Calu3 (cell line): ENCODE data around the gene MSANTD3. TPM values are rescaled to one million over a fixed set of nuclear protein-coding genes. Genes with fewer than 3 reads are reported as not detected.

Source experiments
- BruUV-seq: library from RNA; stranded (reverse); fragments of 400-500 nt; replicated peaks from 2 replicates; lab custom pipeline; 2021; lab: Mats Ljungman, UMichigan
- CTCF ChIA-PET: fragments of 300-600 bp; sonication (Branson Sonifier 250); formaldehyde crosslinking; loops from one replicate; lab custom pipeline; 2022; ENCODE audit warnings: antibody characterized with exemption; lab: Charles Lee
- DNase-seq: peaks from one replicate; pipeline ENCODE4 v3.0.0; 2022
- H3K27ac Mint-ChIP-seq: one replicate; pipeline ENCODE4 v1.8.0; 2022; ENCODE audit warnings: mixed read lengths; ENCODE audit not compliant: unreplicated experiment
- H3K27me3 Mint-ChIP-seq: one replicate; pipeline ENCODE4 v1.8.0; 2022; ENCODE audit warnings: mixed read lengths; ENCODE audit not compliant: unreplicated experiment
- H3K36me3 Mint-ChIP-seq: one replicate; pipeline ENCODE4 v1.8.0; 2022; ENCODE audit warnings: mild to moderate bottlenecking, moderate library complexity, mixed read lengths; ENCODE audit not compliant: insufficient read depth, unreplicated experiment
- H3K4me1 Mint-ChIP-seq: one replicate; pipeline ENCODE4 v1.8.0; 2022; ENCODE audit warnings: mild to moderate bottlenecking, low read depth, mixed read lengths; ENCODE audit not compliant: unreplicated experiment
- H3K4me3 Mint-ChIP-seq: one replicate; pipeline ENCODE4 v1.8.0; 2022; ENCODE audit warnings: mild to moderate bottlenecking, low read depth, moderate library complexity, mixed read lengths; ENCODE audit not compliant: unreplicated experiment
- H3K9me3 Mint-ChIP-seq: one replicate; pipeline ENCODE4 v1.8.0; 2022; ENCODE audit warnings: low read depth, mixed read lengths; ENCODE audit not compliant: unreplicated experiment
- intact Hi-C: fragments of 100-400 bp; cut with micrococcal nuclease; formaldehyde crosslinking; loops from one replicate; pipeline ENCODE4 v1.10.0; 2022; ENCODE audit not compliant: unreplicated experiment
- total RNA-seq: library from RNA; stranded (reverse); gene quantifications from 2 replicates; pipeline ENCODE4 v1.2.3, GENCODE V29; 2022
- TF ChIP-seq, protein P1 (sequence below): fragments of 200-600 bp; IDR thresholded peaks from one replicate; pipeline ENCODE4 v1.8.0; 2022; ENCODE audit warnings: antibody characterized with exemption; ENCODE audit not compliant: unreplicated experiment

MSANTD3 gene
- total RNA-seq, 1 experiment from 2014 or later: 23.5 TPM

DNA sequence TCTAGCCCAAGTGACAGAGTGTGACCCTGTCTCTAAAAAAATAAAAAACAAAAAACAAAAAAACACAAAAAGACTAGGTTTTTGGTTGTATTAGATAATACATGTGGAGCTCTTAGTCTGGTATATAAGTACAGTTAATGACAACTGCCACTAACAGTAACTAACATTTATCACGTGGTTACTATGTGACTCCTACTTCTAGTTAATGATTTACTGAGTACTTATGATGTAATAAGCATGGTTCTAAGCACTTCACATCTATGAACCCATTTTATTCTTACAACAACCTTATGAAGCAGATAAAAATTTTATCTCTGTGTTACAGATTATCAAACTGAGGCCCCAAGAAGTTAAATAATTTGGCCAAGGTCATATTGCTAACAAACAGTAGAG is 39.9 kb downstream of the MSANTD3 start:
- H3K27me3 Mint-ChIP-seq: no peaks in the 10 kb centered on the region
- intact Hi-C loops: no loop called here
- no TSS peak for BruUV-seq
- H3K4me3 Mint-ChIP-seq: no peak overlapping the region
- H3K27ac Mint-ChIP-seq: no peak overlapping the region
- TF ChIP-seq, protein P1, sequence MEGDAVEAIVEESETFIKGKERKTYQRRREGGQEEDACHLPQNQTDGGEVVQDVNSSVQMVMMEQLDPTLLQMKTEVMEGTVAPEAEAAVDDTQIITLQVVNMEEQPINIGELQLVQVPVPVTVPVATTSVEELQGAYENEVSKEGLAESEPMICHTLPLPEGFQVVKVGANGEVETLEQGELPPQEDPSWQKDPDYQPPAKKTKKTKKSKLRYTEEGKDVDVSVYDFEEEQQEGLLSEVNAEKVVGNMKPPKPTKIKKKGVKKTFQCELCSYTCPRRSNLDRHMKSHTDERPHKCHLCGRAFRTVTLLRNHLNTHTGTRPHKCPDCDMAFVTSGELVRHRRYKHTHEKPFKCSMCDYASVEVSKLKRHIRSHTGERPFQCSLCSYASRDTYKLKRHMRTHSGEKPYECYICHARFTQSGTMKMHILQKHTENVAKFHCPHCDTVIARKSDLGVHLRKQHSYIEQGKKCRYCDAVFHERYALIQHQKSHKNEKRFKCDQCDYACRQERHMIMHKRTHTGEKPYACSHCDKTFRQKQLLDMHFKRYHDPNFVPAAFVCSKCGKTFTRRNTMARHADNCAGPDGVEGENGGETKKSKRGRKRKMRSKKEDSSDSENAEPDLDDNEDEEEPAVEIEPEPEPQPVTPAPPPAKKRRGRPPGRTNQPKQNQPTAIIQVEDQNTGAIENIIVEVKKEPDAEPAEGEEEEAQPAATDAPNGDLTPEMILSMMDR: no peak
- no peaks in the 10 kb centered on the region for H3K4me1 Mint-ChIP-seq
- CTCF ChIA-PET: interaction anchor here (0.5 to 0.7 kb wide), 3 partner anchors 244 to 857 kb away, joined by 3 read pairs; no protein-coding TSS in a partner anchor
- no peaks in the 10 kb centered on the region for H3K9me3 Mint-ChIP-seq
- no peak for DNase-seq
- no peaks in the 10 kb centered on the region for H3K36me3 Mint-ChIP-seq

DNA sequence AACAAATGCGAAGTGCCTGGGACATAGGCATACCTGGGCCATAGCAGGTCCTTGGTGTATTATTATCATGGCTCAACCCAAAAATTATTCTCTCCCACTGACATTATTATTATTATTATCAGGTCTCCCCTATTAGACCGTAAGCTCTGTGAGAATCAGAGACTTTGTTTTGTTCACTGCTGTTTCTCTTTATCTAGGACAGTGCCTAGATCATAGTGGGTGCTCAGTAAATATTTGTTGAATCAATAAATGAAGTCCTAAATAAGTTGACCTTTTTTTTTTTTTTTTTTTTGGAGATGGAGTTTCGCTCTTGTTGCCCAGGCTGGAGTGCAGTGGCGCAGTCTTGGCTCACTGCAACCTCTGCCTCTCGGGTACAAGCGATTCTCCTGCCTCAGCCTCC is 41.1 kb downstream of the MSANTD3 start:
- intact Hi-C loops: no loop called here
- TF ChIP-seq, protein P1: no peak
- H3K27ac Mint-ChIP-seq: no peak overlapping the region
- no peaks in the 10 kb centered on the region for H3K9me3 Mint-ChIP-seq
- H3K4me1 Mint-ChIP-seq: no peaks in the 10 kb centered on the region
- no peak for DNase-seq
- no TSS peak for BruUV-seq
- H3K36me3 Mint-ChIP-seq: no peaks in the 10 kb centered on the region
- CTCF ChIA-PET: no interaction called here
- H3K4me3 Mint-ChIP-seq: no peak overlapping the region
- no peaks in the 10 kb centered on the region for H3K27me3 Mint-ChIP-seq

DNA sequence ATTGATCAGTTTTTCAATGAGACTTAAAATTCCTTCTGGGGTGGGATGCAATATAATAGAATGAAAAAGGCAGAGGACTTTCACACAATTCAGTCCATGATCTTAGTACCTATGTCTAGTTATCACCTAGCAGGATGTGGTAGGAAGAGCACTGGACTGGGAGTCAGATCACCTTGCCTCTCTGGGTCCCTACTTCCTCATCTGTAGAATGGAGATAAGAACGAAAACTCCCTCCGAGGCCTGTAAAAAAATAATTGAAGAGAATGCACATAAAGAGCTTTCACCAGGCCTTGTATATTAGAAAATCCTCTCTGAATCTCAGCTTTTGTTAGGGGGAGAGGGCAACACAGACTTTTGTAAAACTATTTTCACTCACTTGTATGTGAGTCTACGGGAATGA is 45.3 kb downstream of the MSANTD3 start:
- no TSS peak for BruUV-seq
- CTCF ChIA-PET: interaction anchor here (0.7 kb wide), 1 partner anchor 147 kb away, joined by 3 read pairs; no protein-coding TSS in a partner anchor
- intact Hi-C loops: no loop called here
- no peaks in the 10 kb centered on the region for H3K9me3 Mint-ChIP-seq
- peaks cover 11% of the 10 kb centered on the region for H3K36me3 Mint-ChIP-seq
- H3K27ac Mint-ChIP-seq: no peak overlapping the region
- no peaks in the 10 kb centered on the region for H3K27me3 Mint-ChIP-seq
- H3K4me1 Mint-ChIP-seq: peaks cover 10% of the 10 kb centered on the region
- H3K4me3 Mint-ChIP-seq: peak overlapping the region; percentile 52
- TF ChIP-seq, protein P1: no peak
- no peak for DNase-seq

DNA sequence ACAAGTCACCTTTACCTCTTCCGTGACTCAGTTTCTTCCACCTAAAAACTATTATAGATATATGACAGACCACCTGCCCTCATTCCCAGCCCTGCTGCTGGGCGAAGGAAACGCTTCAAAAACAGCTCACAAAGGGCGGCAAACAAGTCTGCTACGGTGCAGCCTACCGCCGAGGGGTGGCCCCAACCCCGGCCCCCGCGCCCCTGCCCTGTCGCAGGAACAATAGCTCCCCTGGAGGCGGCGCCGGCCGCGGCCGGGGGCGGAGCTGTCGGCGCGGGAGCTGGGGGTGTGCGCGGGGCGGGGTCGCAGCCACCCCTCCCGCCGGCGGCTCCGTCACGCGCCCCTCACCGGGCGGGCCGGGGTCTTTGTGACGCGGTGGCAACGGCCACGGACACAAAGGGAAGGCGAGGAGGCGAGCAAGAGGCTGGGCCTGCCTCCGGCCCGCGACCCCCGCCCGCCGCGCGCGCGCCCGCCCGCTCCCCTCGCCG is 45.9 kb downstream of the MSANTD3 start, which contains the start of gene TMEFF1:
TMEFF1 (plus strand) TSS at position 362 of the 488 bp plus-strand sequence. CDS start 396 bp downstream, outside the sequence.
- Mint-ChIP-seq H3K36me3 (peaks cover 11% of the 10 kb centered on the region), H3K9me3 (no peaks in the 10 kb centered on the region), H3K27me3 (no peaks in the 10 kb centered on the region), H3K4me1 (peaks cover 10% of the 10 kb centered on the region), H3K27ac (no peak within 1 kb of the TSS), H3K4me3 (peak within 1 kb of the TSS; percentile 75)
- BruUV-seq: no TSS peak
- peak; percentile 55 for DNase-seq
- TF ChIP-seq, protein P1: no peak
- CTCF ChIA-PET: interaction anchor here (0.6 to 0.8 kb wide), 6 partner anchors 13 to 1905 kb away, joined by 3 to 5 read pairs (median 3); no protein-coding TSS in a partner anchor
- intact Hi-C loops: no loop called here
